RWPE2 (cell line): ENCODE measurements around the gene ATG9A.

Source experiments
- ATAC-seq: fragments of 200-7000 bp; cut with Tn5 transposase; 3 replicates; pipeline ENCODE4 v1.9.1; 2021; ENCODE audit warnings: low read depth
- DNase-seq: peaks from one replicate; pipeline ENCODE4 v3.0.0-alpha.2; 2020; ENCODE audit warnings: low spot score
- H3K27ac ChIP-seq: fragments of 450-650 bp; 2 replicates; pipeline ENCODE4 v1.5.1; 2017; ENCODE audit warnings: mild to moderate bottlenecking; ENCODE audit not compliant: poor library complexity, severe bottlenecking
- H3K27me3 ChIP-seq: fragments of 250-450 bp; sonication (Bioruptor Pico); 2 replicates; pipeline ENCODE4 v1.5.1; 2021; ENCODE audit warnings: mild to moderate bottlenecking, moderate library complexity; ENCODE audit not compliant: insufficient read depth, poor library complexity, severe bottlenecking
- H3K36me3 ChIP-seq: fragments of 250-450 bp; sonication (Bioruptor Pico); 2 replicates; pipeline ENCODE4 v1.5.1; 2020; ENCODE audit warnings: low read depth, mild to moderate bottlenecking, moderate library complexity
- H3K4me1 ChIP-seq: fragments of 250-450 bp; sonication (Bioruptor Pico); 2 replicates; pipeline ENCODE4 v1.5.1; 2021; ENCODE audit warnings: mild to moderate bottlenecking, moderate library complexity; ENCODE audit not compliant: insufficient read depth, poor library complexity, severe bottlenecking
- H3K4me3 ChIP-seq: fragments of 250-450 bp; sonication (Bioruptor Pico); 2 replicates; pipeline ENCODE4 v1.5.1; 2021; ENCODE audit warnings: mild to moderate bottlenecking, moderate library complexity; ENCODE audit not compliant: severe bottlenecking
- H3K9me3 ChIP-seq: fragments of 250-450 bp; sonication (Bioruptor Pico); 2 replicates; pipeline ENCODE4 v1.5.1; 2021; ENCODE audit warnings: mild to moderate bottlenecking, moderate library complexity; ENCODE audit not compliant: severe bottlenecking
- CTCF ChIP-seq: fragments of 450-650 bp; IDR thresholded peaks from one replicate; pipeline ENCODE4 v1.5.1; 2017; ENCODE audit warnings: mild to moderate bottlenecking, moderate library complexity; ENCODE audit not compliant: poor library complexity, severe bottlenecking

The ATG9A gene

GRCh38 chr2:219213486-219214071 is 15.9 kb downstream of the ATG9A start:
- H3K27me3 ChIP-seq: no peaks in the 10 kb centered on the region
- peaks cover 46% of the 10 kb centered on the region for H3K36me3 ChIP-seq
- DNase-seq (no peak), ATAC-seq (no peak)
- no peaks in the 10 kb centered on the region for H3K9me3 ChIP-seq
- no peak overlapping the region for H3K27ac ChIP-seq
- TF ChIP-seq CTCF: no peak
- no peak overlapping the region for H3K4me3 ChIP-seq
- H3K4me1 ChIP-seq: peaks cover 4% of the 10 kb centered on the region

GRCh38 chr2:219213026-219213415 is 16.4 kb downstream of the ATG9A start:
- TF ChIP-seq CTCF: no peak
- no peak for DNase-seq
- Histone ChIP-seq H3K4me3 (no peak overlapping the region), H3K4me1 (peaks cover 4% of the 10 kb centered on the region), H3K27ac (no peak overlapping the region), H3K27me3 (no peaks in the 10 kb centered on the region), H3K9me3 (no peaks in the 10 kb centered on the region), H3K36me3 (peaks cover 51% of the 10 kb centered on the region)
- ATAC-seq: no peak

DNA sequence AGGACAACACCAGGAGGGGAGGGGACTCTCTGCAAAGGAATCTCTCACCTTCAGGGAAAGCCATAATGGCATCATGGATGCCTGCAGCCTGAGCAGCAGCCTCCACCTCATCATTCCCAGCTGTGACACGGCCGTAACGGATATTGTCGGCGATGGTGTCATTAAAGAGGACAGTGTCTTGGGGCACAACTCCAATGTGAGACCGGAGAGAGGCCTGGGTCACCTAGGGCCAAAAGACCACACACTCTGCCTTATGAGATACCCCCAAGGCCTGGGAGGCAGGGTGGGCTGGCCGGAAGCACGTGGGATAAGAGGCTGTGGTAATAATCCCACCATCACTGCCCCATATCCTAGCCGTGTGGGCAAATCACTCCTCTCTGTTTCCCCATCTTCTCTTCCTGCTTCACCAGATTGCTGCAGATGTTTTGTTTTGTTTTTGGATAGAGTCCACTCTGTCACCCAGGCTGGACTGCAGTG is 18.5 kb downstream of the ATG9A start:
- DNase-seq (no peak), ATAC-seq (no peak)
- Histone ChIP-seq H3K4me3 (no peak overlapping the region), H3K4me1 (peaks cover 7% of the 10 kb centered on the region), H3K36me3 (peaks cover 46% of the 10 kb centered on the region), H3K9me3 (no peaks in the 10 kb centered on the region), H3K27ac (no peak overlapping the region), H3K27me3 (no peaks in the 10 kb centered on the region)
- no peak for TF ChIP-seq CTCF

- H3K27me3 ChIP-seq: no peaks in the 10 kb centered on the region
- H3K9me3 ChIP-seq: no peaks in the 10 kb centered on the region
- H3K36me3 ChIP-seq: peaks cover 42% of the 10 kb centered on the region
- no peak for DNase-seq
- no peak overlapping the region for H3K4me3 ChIP-seq
- peaks cover 7% of the 10 kb centered on the region for H3K4me1 ChIP-seq
- ATAC-seq: no peak
- no peak for TF ChIP-seq CTCF
- no peak overlapping the region for H3K27ac ChIP-seq
These were observed 19.1 kb downstream of the ATG9A start for GRCh38 chr2:219210196-219210885.
